ENCODE measurements around the gene SOX2. TPM values are rescaled to one million over a fixed set of nuclear protein-coding genes. Genes with fewer than 3 reads are reported as not detected.

Gene SOX2
- polyA plus RNA-seq, 1 donor from 2014 or later: 7.5 TPM

GRCh38 chr3:181687731-181688130 lies 24.0 kb upstream of the SOX2 start:
- Histone ChIP-seq H3K79me2 (replicated peaks; ENCODE audit: insufficient read depth, low read length) (no peaks in the 10 kb centered on the region), H3K27me3 (ENCODE audit: insufficient read depth, low read depth, low read length) (no peaks in the 10 kb centered on the region), H3K27ac (ENCODE audit: low read length) (no peak overlapping the region), H3K4me3 (ENCODE audit: low read length) (no peak overlapping the region), H3K36me3 (ENCODE audit: insufficient read depth, low read length) (no peaks in the 10 kb centered on the region), H3K9ac (ENCODE audit: low read length) (no peak overlapping the region), H3K9me2 (ENCODE audit: insufficient read depth, low read length) (no peaks in the 10 kb centered on the region), H3K9me3 (ENCODE audit: low read length) (no peaks in the 10 kb centered on the region), H3F3A (ENCODE audit: insufficient read depth, low read length, poor library complexity, severe bottlenecking) (no peaks in the 10 kb centered on the region), H3K4me2 (ENCODE audit: low read length) (no peak overlapping the region), H4K20me1 (ENCODE audit: insufficient read depth) (no peaks in the 10 kb centered on the region), H2AFZ (ENCODE audit: low read depth, low read length) (no peak overlapping the region)
- TF ChIP-seq SMC3 (conservative IDR thresholded peaks at IDR 0.05; ENCODE audit: poor library complexity) (no peak), POLR2AphosphoS5 (IDR thresholded peaks at IDR 0.05) (no peak), MXI1 (conservative IDR thresholded peaks at IDR 0.05; ENCODE audit: poor library complexity, severe bottlenecking) (no peak), RAD21 (conservative IDR thresholded peaks at IDR 0.05) (no peak), CTCF (IDR thresholded peaks at IDR 0.05; ENCODE audit: poor library complexity, severe bottlenecking) (no peak), EZH2 (IDR thresholded peaks at IDR 0.05; ENCODE audit: borderline replicate concordance, insufficient read depth, low read length, poor library complexity, severe bottlenecking) (no peak), TAF1 (IDR thresholded peaks at IDR 0.05; ENCODE audit: low read depth) (no peak)

DNA sequence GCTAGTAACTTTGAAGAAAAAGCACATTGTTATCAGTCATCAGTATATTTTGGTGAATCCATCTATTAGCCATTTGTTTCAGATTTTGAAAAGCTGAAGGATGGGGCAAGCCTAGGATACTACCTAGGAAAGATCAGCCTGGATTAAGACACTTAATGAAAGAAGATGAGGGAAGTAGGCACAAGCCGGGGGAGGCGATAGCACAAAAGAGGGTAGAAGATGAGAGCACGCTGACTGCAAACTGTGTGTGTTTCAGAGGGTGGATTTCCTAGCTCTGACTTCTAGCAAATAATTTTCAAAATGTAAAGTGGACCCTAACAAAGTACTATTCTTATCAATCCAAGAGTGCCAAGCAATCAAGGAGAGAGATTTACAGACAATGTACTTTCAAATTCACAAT lies 22.2 kb upstream of the SOX2 start:
- Histone ChIP-seq H3K79me2 (replicated peaks; ENCODE audit: insufficient read depth, low read length) (no peaks in the 10 kb centered on the region), H3F3A (ENCODE audit: insufficient read depth, low read length, poor library complexity, severe bottlenecking) (no peaks in the 10 kb centered on the region), H3K27ac (ENCODE audit: low read length) (no peak overlapping the region), H3K9me2 (ENCODE audit: insufficient read depth, low read length) (no peaks in the 10 kb centered on the region), H3K9ac (ENCODE audit: low read length) (no peak overlapping the region), H3K4me2 (ENCODE audit: low read length) (no peak overlapping the region), H2AFZ (ENCODE audit: low read depth, low read length) (no peak overlapping the region), H3K36me3 (ENCODE audit: insufficient read depth, low read length) (no peaks in the 10 kb centered on the region), H3K4me3 (ENCODE audit: low read length) (no peak overlapping the region), H3K9me3 (ENCODE audit: low read length) (no peaks in the 10 kb centered on the region), H3K27me3 (ENCODE audit: insufficient read depth, low read depth, low read length) (no peaks in the 10 kb centered on the region), H4K20me1 (ENCODE audit: insufficient read depth) (no peaks in the 10 kb centered on the region)
- no peak for TF ChIP-seq EZH2 (IDR thresholded peaks at IDR 0.05; ENCODE audit: borderline replicate concordance, insufficient read depth, low read length, poor library complexity, severe bottlenecking)
- no peak for TF ChIP-seq SMC3 (conservative IDR thresholded peaks at IDR 0.05; ENCODE audit: poor library complexity)
- no peak for TF ChIP-seq MXI1 (conservative IDR thresholded peaks at IDR 0.05; ENCODE audit: poor library complexity, severe bottlenecking)
- no peak for TF ChIP-seq POLR2AphosphoS5 (IDR thresholded peaks at IDR 0.05)
- TF ChIP-seq TAF1 (IDR thresholded peaks at IDR 0.05; ENCODE audit: low read depth): no peak
- TF ChIP-seq, protein P1, sequence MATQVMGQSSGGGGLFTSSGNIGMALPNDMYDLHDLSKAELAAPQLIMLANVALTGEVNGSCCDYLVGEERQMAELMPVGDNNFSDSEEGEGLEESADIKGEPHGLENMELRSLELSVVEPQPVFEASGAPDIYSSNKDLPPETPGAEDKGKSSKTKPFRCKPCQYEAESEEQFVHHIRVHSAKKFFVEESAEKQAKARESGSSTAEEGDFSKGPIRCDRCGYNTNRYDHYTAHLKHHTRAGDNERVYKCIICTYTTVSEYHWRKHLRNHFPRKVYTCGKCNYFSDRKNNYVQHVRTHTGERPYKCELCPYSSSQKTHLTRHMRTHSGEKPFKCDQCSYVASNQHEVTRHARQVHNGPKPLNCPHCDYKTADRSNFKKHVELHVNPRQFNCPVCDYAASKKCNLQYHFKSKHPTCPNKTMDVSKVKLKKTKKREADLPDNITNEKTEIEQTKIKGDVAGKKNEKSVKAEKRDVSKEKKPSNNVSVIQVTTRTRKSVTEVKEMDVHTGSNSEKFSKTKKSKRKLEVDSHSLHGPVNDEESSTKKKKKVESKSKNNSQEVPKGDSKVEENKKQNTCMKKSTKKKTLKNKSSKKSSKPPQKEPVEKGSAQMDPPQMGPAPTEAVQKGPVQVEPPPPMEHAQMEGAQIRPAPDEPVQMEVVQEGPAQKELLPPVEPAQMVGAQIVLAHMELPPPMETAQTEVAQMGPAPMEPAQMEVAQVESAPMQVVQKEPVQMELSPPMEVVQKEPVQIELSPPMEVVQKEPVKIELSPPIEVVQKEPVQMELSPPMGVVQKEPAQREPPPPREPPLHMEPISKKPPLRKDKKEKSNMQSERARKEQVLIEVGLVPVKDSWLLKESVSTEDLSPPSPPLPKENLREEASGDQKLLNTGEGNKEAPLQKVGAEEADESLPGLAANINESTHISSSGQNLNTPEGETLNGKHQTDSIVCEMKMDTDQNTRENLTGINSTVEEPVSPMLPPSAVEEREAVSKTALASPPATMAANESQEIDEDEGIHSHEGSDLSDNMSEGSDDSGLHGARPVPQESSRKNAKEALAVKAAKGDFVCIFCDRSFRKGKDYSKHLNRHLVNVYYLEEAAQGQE (IDR thresholded peaks at IDR 0.05; ENCODE audit: borderline replicate concordance): no peak
- TF ChIP-seq CTCF (IDR thresholded peaks at IDR 0.05; ENCODE audit: poor library complexity, severe bottlenecking): no peak
- no peak for TF ChIP-seq RAD21 (conservative IDR thresholded peaks at IDR 0.05)
- TF ChIP-seq EP300 (conservative IDR thresholded peaks at IDR 0.05; ENCODE audit: poor library complexity, severe bottlenecking): no peak
